NCI-H345 treated with DMSO at 0.1 percent for 48 hours (cell line): Measurements from ENCODE around the gene GABRB1.

Experiments
- DNase-seq: peaks from one replicate; lab custom pipeline; 2025; ENCODE audit not compliant: unreplicated experiment; lab: John Stamatoyannopoulos, UW

Gene GABRB1

GRCh38 chr4:47465004-47465403 lies 433.6 kb downstream of the GABRB1 start:
- DNase-seq = no peak

DNA sequence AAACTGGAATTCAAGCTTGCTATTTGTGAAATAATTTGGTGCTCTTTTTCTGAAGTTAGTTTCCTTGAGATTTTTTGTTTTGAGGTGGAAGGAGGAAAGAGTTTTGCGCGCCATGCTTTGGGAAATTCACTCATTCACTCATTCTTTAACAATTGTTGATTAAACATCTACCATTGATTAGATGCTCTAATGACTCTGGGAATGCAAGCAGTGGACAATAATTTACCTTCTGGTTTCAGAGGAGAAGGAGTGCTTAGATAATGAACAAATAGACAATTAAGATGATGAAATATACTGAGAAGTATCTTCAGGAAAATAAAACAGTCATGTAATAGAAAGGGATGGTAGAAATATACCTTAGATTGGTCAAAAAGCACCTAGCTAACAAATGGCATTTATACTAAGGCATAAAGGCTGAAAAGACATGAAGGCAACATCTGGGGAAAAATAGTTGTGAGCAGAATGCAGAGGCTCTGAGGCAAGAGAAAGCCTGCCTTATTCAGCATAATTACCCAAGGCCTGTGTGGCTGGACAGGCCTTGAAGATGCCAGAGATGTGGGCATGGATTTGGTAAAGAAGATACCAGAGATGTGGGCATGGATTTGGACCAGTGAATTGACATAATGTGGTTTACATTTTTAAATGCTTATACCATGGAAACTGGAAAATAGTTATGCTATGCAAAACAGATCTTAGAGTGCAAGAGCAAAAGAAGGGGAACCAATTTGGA lies 434.9 kb downstream of the GABRB1 start:
- DNase-seq = no peak

DNA sequence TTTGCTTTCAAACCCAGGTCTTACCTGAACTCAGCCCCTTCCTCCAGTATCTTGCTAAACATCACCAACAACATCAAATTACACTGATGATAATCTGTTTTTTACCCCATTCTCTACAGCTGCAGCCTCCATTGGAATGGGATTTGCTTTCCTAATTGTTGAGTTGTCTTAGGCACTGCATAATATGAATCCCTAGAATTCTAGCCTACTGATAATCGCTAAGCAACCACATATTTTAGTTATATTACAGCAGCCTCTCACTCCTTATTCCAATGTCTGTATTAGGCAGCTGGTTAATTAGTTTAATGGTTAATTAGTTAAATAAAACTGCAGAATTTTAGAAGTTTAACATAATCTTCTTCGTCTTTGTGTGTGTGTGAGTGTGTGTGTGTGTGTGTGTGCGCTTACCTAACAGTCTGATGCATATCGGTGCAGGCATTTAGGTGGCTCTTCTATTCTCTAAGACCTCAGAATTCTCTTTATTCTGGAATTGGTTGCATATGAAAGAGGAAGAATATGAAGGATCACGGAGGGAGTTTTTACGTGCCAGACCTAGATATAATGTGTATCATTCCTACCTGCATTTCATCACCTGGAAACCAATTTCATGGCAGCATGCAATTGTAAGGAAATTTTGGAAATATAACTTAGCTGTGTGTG lies 437.5 kb downstream of the GABRB1 start:
- DNase-seq = no peak

DNA sequence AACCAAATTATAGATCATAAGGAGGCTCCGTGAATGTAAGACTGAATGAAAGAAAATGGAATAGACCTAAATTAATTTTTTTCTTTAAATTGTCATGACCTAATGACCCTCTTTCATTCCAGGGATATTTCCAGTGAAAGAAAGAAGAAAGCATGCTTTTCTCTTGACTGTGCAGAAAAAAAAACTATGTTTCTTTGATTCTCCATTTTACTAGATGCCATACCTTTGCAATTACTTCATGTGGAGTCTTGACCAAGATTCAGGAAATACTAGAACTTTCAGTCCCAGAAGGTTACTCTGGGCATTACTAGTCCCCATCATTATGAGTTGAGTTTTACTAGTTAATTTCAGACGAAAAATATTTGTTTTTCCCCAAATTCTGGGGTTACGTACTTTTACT lies 438.6 kb downstream of the GABRB1 start:
- no peak for DNase-seq

DNA sequence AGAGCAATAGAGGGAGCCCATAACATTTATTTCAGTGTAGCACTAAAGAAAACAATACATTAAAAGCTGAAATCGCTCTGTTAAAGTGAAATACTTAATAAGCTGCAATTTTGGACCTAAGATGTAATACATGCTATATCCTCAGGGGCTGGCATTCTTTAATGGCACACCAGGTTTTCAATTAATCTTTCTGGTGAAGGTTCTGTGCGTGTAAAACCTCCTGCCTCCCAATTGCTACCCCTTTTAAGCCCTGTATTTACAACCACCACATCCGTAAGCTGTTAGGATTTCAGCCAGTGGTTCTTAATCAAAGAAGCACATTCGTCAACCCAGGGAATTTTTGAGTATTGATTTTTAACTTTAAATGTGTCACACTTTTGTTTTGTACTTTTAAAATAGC lies 439.7 kb downstream of the GABRB1 start:
- no peak for DNase-seq

DNA sequence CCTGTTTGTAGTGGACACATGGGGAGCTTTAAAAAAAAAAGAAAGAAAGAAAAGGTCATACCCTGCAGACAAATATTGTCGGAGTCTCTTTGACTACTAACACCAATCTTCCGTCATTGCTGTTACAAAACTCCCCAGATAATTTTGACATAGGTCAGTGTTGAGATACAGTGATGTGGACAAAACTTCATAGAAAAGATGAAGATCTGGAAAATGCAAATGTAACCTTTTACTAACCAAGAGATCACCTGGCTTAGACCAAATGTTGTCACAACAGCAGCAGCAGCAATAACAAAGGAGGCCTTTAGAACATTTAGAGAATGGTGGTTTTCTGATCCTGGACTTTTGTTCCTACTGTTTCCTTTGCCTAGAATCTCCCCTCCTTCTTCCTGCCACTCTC lies 440.2 kb downstream of the GABRB1 start:
- no peak for DNase-seq

- no peak for DNase-seq
Measured at GRCh38 chr4:47473141-47473750, 441.9 kb downstream of the GABRB1 start.

DNA sequence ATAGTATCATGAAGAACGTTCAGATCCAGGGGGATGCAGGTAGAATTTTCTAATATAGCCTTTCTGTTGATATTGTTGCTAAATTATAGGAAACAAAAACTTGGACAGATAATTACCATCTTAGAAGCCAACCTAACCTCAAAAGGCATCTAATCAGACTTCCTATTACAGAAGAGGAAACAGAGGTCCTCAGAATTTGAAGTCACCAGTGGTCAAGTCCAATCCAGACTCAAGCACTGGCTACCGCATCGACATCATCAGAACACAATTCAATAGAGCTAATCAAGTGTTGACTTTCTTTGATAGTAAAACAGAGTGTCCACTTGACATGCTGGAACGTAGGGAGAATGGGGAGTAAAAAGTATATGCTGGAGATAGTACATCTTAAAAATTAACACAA lies 443.4 kb downstream of the GABRB1 start:
- no peak for DNase-seq

- no peak for DNase-seq
Measured at GRCh38 chr4:47475411-47475810, 444.0 kb downstream of the GABRB1 start.
